Renal cortex interstitium (tissue), 15 donors: Measurements from ENCODE around the gene TPD52L3. TPM values are rescaled to one million over a fixed set of nuclear protein-coding genes. Genes with fewer than 3 reads are reported as not detected.

Experiments used
- DNase-seq, 11 donors: peaks; one replicate each; pipeline ENCODE4 v3.0.0-alpha.2; 2013; ENCODE audit warnings: low read depth in 9 of 11, low spot score in 4 of 11; ENCODE audit errors: extremely low read depth in 1 of 11
- long read RNA-seq, 16 experiments: transcript quantifications; one replicate each; lab custom pipeline, GENCODE V29; 2026
- polyA plus RNA-seq, 3 donors: library from polyadenylated mRNA; unstranded; fragments of 120-200 nt; gene quantifications; one replicate each; pipeline ENCODE4 v1.2.1, GENCODE V29; 2013; ENCODE audit not compliant: insufficient read length in 3 of 3

The TPD52L3 gene
- not detected for polyA plus RNA-seq
- long read RNA-seq, donor 1: 0 reads
- long read RNA-seq, donor 2: 0 reads
- long read RNA-seq, donor 3: 0 reads
- long read RNA-seq, donor 4: 0 reads
- long read RNA-seq, donor 5: 0 reads
- long read RNA-seq, donor 6: 0 reads
- long read RNA-seq, donor 7: 0 reads
- long read RNA-seq, donor 8: 0 reads
- long read RNA-seq, donor 9: 0 reads
- long read RNA-seq, donor 10, partial matches to known transcripts: 0 of 1 reads
- long read RNA-seq, donor 10, other reads (novel, unspliced or antisense): 0 of 1 reads
- long read RNA-seq, donor 11: 0 reads
- long read RNA-seq, donor 12: 0 reads
- long read RNA-seq, donor 13: 0 reads
- long read RNA-seq, donor 14: 0 reads
- long read RNA-seq, donor 15: 0 reads
- long read RNA-seq, donor 16: 0 reads

DNA sequence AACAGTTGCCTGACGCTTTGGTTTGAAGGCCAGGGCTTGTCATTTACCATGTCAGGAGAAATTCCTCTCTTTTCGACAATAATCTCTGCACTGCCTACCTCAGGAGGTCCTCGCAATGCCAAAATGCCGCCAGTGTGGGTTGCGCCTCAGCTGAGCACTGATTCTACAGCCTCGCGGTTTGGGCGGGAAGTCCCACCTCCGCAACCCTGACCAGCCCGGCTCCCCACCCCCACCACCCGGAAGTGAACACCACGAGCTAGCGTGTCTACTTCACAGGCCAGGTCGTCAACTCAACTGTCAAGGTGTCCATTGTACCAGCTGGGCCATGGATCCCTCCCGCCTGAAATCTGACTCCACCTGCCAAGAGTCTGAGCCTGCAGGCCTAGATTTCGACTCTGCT is at the start of gene TPD52L3:
Gene TPD52L3 (plus strand): TSS at position 273 of the 400 bp plus-strand sequence. CDS start 221 bp downstream, outside the sequence.
- no peak for DNase-seq

- no peak for DNase-seq
Observed at GRCh38 chr9:6301858-6302257, 26.3 kb upstream of the TPD52L3 start.

DNA sequence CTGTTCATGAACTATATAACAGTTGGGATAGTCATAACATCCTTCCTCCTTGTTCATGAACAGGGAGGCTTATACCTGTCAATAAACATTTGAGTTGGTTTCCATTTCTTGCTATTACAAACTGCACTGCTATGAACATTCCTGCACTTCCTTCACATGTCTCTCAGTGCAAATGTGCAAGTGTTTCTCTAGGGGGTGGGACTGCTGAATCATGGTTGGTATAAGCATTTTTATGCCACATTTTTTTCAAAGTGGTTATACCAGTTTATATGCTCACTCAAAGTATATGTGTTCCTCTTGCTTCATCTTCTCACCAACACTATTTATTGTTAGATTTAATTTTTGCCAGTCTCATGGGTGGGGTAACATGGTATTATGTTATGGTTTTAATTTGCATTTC is 25.8 kb upstream of the TPD52L3 start:
- DNase-seq: no peak

DNA sequence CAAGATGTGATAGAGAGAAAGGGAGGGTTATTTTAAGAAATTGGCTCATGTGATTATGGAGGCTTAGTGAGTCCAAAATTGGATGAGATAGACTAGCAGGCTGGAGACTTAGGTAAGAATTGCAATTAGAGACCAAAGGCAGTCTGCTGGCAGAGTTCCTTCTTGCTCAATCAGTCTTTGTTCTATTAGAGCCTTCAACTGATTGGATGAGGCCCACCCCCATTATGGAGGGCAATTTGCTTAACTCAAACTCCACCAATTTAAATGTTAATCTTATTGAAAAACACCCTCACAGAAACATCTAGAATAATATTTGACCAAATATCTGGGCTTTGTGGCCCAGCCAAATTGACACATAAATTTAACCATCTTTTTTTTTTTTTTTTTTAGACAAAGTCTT is 23.9 kb upstream of the TPD52L3 start:
- no peak for DNase-seq

DNA sequence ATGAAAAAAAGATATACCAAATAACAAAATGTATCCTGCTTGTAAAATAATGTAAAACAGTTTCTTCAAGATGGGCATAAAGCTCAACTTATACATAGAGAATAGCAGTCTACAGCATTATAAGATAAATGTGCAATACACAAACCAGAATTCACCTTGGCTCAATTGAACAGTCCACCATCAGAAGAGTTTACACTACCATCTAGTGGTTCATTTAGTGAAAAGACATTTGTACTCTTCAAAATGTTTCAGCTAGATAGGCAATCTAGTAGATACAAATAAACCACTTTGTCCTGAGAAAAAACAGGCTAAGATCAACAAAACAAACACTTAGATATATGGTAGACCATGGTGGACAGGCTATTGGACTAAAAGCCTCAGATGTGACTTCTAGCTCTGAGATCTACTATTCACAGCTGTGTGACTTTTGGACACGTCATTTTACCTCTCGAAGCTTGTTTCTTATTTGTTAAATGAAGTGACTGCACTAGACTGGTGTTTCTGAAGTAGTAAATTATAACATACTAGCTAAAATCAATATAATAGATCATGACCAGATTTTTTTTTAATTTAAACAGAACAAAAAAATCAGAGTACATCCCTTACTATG is 22.1 kb upstream of the TPD52L3 start:
- peak; percentile 2 to 36 (median 13) for DNase-seq

- no peak for DNase-seq
Observed at GRCh38 chr9:6307551-6308096, 20.6 kb upstream of the TPD52L3 start.

DNA sequence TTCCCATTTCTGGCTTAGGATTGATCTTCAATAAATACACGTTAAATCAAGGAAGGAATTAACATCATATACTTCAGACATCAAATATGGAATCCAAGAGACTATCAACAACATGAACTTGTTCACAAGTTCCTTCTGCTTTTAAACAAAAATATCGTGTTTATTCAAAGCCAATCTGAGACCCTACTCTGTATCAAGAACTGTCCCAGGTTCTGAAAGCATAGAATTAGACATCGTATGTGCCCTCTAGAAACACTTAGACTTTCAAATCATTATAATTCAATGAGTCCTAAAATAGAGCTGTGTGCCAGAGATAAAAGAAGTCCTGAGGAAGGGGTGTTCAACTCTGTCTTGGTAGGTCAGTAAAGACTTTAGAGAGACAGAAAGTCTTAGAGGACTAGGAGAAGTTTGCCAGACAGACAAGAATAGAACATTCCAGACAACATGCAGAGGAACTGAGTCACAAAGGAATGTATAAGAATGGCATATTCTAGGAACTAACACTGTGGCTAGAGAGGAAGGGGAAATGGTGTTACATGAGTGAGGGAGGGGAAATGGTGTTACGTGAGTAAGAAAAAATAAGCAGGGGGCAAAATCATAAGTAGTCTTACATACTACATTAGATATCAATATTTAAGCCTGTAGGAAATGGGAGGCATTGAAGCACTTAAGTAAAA is 2.9 kb downstream of the TPD52L3 start:
- DNase-seq: no peak

DNA sequence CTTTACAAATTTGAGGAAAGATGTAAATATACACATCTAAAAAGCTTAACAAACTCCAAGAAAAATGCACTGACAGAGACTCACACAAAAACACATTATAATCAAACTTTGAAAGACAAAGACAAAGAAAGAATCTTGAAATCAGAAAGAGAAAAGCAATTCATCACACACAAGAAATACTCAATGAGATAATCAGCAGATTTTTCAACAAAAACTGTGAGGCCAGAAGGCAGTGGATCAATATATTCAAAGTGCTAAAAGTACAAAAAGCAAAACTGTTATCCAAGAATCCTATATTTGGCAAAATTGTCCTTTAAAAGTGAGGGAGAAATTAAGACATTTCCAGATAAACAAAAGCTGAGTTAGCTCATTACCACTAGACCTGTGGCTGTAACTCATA is 6.1 kb downstream of the TPD52L3 start:
- DNase-seq: no peak

- no peak for DNase-seq
Observed at GRCh38 chr9:6348766-6349165, 20.6 kb downstream of the TPD52L3 start.

- DNase-seq: peak in 2 of 11 donors; percentile 7 to 10
Observed at GRCh38 chr9:6351737-6352136, 23.6 kb downstream of the TPD52L3 start.

DNA sequence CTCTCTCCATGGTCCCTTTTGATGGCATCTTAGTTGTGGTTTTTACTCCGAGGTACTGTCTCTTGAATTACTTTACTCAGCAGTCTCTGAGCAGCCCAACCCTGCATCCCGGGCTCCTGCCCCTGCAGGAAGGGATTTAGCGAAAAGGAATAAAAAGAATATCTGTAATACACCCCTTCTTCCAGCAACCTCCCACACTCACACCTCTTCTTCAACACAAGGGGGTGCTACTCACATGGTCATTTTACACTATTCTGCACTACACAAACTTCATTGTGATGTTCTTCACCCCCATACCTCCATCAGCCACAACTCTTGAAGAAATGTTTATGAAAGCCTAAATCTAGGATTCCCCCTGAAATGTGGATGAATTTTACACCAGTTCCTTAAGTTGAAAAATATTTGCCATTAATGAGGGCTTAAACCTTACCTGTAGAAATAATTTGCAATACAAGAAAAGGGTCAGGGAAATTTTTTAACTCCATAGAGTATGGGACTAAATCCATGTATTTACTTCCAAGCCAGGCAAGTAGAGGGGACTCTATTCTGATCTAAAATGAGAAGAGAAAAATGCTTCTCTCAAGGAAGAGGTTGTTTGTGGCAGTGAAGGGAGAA is 26.0 kb downstream of the TPD52L3 start:
- peak in 6 of 11 donors; percentile 10 to 55 (median 29) for DNase-seq

- no peak for DNase-seq
Observed at GRCh38 chr9:6355728-6356127, 27.6 kb downstream of the TPD52L3 start.

DNA sequence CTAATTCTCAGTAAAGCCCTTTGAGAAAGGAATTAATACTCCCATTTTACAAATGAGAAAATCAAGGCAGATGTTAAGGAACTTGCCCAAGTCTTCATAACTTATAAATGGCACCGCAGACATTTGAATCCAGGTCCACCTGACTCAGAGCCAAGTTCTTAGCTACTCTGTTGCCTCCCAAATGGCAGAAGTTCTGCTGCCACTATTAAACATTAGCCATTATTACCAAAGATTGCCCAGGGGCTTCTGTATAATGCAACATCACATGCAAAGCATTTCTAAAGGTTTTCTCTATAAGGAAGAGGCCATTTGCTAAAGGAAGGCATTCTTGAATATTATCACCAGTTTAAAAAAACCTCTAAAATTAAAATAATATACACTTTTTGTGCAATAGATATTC is 28.3 kb downstream of the TPD52L3 start:
- no peak for DNase-seq

DNA sequence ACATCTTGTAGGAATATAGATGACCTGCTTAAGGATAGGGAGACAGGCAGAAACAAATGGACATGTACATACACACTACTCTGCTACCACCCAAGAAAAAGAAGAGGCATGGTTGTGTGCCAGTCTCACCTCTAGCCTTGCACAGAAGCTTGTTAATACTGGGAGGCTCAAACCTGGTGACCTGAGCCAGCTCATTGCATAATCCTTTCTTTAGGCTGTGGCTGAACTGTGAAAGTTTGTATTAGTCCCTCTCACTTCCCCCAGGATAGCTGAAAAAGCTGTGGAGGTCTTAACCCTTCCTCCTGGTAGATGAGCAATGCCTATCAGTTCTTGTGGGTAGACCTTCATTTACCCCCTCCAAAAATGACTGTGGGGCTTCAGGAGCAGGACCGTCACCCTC is 28.7 kb downstream of the TPD52L3 start:
- no peak for DNase-seq

DNA sequence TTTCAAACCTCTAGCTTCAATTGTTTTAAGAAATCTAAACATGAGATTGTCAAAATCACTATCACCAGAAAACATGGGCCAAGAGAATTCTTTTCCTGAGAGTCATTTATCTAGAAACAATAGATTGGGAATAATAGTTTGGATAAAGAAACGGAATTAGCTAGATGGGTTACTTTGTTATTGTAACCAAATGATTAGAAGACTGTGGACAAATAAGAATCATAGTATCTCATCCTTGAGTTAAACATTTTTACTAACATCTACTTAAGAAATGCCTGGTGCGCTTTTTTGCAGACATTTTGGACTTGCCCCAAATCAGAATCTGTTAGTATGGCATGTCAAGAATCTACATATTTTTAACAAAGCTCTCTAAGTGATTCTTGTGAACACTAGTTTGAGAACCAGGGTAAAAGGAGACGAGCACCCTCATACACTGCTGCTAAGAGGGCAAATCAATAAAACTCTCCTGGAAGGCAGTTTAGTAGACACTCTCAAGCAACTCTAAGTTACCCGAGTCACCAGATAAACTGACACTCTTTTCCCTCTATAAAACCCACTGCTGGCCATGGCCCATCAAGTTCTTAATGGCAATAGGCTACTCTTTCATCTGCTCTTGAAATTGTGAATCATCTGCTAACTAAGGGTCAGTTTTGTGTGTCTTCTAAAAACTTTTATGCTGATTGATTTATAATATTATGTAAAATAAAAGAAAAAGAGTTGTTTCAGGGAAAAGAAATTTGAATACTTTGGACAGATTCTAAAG is 39.1 kb downstream of the TPD52L3 start:
- peak in 2 of 11 donors; percentile 13 to 20 for DNase-seq

DNA sequence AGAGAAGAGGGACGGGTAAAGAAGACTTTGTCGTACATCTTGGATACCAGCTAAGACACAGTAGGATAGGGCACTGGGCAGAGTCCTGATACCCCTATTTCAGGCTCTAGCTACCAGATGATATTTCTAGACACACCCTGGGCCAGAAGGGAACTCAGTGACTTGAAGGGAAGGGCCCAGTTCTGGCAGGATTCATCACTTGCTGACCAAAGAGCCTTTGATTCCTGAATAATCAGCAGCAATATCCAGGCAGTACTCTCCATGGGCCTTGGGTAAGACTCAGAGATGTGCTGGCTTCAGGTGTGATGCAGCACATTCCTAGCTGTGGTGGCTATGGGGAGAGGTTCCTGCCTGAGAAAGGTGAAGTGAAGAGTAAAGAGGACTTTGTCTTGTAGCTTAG is 40.7 kb downstream of the TPD52L3 start:
- DNase-seq: no peak
